Measurements from ENCODE around the gene SCGB1A1.

DNA sequence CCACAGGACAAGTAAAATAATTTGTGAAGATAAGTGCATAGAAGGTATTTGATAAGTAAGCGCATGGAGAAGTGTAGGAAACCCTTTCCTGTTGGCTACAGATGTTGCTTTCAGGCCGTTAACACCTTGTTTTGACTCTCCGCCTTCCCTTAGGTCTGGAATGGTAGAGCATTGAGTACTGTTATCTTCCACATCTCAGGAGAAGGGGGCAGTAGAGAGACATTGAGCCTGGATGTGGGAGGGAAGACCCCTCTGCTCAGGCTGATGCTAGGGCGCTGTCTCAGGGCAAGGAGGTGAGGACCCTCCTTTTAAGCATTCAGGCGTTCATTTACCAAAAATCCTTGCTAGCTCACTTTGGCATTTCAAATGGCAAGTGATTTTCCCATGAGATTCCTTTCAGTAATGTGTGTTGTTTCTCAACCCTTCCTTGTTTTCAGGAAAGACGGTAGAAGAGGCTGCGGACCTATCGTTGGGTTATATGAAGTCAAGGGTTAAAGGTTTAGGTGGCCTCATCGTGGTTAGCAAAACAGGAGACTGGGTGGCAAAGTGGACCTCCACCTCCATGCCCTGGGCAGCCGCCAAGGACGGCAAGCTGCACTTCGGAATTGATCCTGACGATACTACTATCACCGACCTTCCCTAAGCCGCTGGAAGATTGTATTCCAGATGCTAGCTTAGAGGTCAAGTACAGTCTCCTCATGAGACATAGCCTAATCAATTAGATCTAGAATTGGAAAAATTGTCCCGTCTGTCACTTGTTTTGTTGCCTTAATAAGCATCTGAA is 27.0 kb upstream of the SCGB1A1 start:
- TF ChIP-seq, protein P1, sequence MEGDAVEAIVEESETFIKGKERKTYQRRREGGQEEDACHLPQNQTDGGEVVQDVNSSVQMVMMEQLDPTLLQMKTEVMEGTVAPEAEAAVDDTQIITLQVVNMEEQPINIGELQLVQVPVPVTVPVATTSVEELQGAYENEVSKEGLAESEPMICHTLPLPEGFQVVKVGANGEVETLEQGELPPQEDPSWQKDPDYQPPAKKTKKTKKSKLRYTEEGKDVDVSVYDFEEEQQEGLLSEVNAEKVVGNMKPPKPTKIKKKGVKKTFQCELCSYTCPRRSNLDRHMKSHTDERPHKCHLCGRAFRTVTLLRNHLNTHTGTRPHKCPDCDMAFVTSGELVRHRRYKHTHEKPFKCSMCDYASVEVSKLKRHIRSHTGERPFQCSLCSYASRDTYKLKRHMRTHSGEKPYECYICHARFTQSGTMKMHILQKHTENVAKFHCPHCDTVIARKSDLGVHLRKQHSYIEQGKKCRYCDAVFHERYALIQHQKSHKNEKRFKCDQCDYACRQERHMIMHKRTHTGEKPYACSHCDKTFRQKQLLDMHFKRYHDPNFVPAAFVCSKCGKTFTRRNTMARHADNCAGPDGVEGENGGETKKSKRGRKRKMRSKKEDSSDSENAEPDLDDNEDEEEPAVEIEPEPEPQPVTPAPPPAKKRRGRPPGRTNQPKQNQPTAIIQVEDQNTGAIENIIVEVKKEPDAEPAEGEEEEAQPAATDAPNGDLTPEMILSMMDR (IDR thresholded peaks at IDR 0.05), result no peak
- no peak for TF ChIP-seq POLR2A (IDR thresholded peaks at IDR 0.05)
- TF ChIP-seq EP300 (IDR thresholded peaks at IDR 0.05), result no peak
- no peak for TF ChIP-seq POLR2AphosphoS5 (IDR thresholded peaks at IDR 0.05)

Measured in sigmoid colon (tissue), 4 donors.